ENCODE results near the gene ENTPD8. TPM values are rescaled to one million over a fixed set of nuclear protein-coding genes. Genes with fewer than 3 reads are reported as not detected.

Gene ENTPD8
- total RNA-seq, 3 donors from 2014 or later = 36.7 to 127 (median 74.8) TPM

GRCh38 chr9:137458194-137459151, 17.3 kb upstream of the ENTPD8 start:
- DNase-seq (peak; percentile 42 to 75 (median 73)), ATAC-seq (peak; percentile 0)
- H3K9me3 ChIP-seq = no peaks in the 10 kb centered on the region
- intact Hi-C loops (cut with DNase I, micrococcal nuclease) = no loop called here
- peak overlapping the region; percentile 34 for H3K4me3 ChIP-seq
- TF ChIP-seq, protein P1, sequence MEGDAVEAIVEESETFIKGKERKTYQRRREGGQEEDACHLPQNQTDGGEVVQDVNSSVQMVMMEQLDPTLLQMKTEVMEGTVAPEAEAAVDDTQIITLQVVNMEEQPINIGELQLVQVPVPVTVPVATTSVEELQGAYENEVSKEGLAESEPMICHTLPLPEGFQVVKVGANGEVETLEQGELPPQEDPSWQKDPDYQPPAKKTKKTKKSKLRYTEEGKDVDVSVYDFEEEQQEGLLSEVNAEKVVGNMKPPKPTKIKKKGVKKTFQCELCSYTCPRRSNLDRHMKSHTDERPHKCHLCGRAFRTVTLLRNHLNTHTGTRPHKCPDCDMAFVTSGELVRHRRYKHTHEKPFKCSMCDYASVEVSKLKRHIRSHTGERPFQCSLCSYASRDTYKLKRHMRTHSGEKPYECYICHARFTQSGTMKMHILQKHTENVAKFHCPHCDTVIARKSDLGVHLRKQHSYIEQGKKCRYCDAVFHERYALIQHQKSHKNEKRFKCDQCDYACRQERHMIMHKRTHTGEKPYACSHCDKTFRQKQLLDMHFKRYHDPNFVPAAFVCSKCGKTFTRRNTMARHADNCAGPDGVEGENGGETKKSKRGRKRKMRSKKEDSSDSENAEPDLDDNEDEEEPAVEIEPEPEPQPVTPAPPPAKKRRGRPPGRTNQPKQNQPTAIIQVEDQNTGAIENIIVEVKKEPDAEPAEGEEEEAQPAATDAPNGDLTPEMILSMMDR (IDR thresholded peaks at IDR 0.05) = no peak
- no peaks in the 10 kb centered on the region for H3K36me3 ChIP-seq (ENCODE audit: low read depth)
- H3K4me1 ChIP-seq (ENCODE audit: low read depth) = peaks cover 28% of the 10 kb centered on the region

DNA sequence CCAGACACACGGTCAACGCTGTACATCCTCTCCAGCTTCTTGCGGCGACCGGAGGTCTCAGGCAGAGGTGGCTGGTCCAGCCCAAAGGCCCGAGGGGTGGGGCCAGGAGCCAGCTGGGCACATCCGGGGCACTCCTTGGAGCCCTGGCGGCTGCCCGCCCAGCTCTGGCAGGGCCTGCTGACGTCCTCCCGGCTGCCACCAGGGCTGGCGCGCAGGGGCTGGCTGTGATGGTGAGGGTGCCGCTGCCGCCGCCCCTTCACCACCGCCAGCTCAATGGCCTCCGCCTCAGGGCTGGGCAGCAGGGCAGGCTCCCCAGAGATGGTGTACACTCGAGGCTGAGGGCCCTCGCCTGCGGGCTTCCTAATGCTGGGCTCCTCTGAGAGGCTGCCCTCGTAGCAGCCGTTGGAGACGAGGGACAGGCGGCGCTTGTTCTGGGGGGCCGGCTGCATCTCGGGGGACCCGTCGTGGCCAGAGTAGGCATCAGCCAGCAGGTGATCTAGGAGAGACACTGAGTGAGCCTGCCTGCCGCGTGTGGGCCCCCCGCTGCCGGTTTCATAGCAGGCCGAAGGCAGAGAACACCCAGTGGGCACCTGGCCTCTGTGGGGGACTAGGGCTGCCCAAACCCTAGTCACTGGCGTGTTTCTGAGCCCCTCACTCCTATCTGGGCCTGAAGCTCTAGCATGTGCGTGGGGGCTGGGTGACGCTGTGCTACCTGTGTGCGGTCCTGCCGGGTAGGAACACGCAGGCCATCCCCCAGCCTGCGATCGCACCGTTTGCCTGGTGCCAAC, 16.4 kb upstream of the ENTPD8 start:
- ATAC-seq (no peak), DNase-seq (peak; percentile 31 to 63 (median 46))
- Histone ChIP-seq H3K36me3 (ENCODE audit: low read depth) (no peaks in the 10 kb centered on the region), H3K4me3 (no peak overlapping the region), H3K4me1 (ENCODE audit: low read depth) (peaks cover 34% of the 10 kb centered on the region), H3K9me3 (no peaks in the 10 kb centered on the region)
- intact Hi-C loops (cut with DNase I, micrococcal nuclease) = no loop called here
- TF ChIP-seq, protein P1 (IDR thresholded peaks at IDR 0.05) = no peak

GRCh38 chr9:137456864-137457405, 15.8 kb upstream of the ENTPD8 start:
- DNase-seq (peak in 2 of 3 donors; percentile 16 to 26), ATAC-seq (no peak)
- intact Hi-C loops (cut with DNase I, micrococcal nuclease) = no loop called here
- peaks cover 34% of the 10 kb centered on the region for H3K4me1 ChIP-seq (ENCODE audit: low read depth)
- TF ChIP-seq, protein P1 (IDR thresholded peaks at IDR 0.05) = no peak
- H3K36me3 ChIP-seq (ENCODE audit: low read depth) = no peaks in the 10 kb centered on the region
- H3K4me3 ChIP-seq = no peak overlapping the region
- H3K9me3 ChIP-seq = no peaks in the 10 kb centered on the region

DNA sequence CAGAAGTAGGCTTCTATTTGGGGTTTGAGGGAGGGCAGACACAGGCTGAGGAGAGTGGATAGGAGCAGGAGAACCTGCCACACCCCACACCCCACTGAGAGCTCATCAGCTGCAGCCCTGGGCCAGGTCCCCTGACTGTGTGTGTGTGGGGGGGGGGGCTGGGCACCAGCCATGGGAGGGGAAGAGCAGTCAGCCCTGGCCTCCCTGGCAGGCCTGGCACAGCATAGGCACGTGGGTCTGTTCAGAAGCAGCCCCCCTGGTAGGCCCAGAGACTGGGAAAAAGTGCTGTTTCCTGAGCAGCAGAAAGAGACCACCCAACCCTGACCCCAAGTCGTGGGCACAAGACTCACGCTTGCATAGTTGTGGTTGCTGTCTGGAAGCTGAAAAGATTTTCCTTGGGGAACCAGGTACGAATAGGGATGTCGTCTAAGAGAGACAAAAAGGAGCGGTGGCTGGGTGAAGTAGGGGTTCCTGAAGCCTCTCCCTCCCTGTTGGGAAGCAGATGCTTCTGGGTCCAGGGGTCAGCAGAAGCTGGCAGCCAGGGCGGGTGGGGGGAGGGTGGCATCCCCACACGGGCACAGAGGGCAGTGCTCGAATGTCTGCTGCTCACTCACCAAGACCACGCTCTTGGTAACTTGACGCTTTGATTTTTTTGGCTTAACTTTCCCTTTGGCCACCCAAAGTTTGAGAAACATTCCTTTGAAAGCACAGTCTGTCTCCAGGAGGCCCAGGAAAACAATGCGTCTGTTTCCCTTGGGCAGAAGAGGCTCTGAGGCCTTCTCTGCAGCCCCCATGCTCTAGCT, 15.1 kb upstream of the ENTPD8 start:
- no peak overlapping the region for H3K4me3 ChIP-seq
- peaks cover 34% of the 10 kb centered on the region for H3K4me1 ChIP-seq (ENCODE audit: low read depth)
- TF ChIP-seq, protein P1 (IDR thresholded peaks at IDR 0.05) = no peak
- H3K36me3 ChIP-seq (ENCODE audit: low read depth) = no peaks in the 10 kb centered on the region
- ATAC-seq (no peak), DNase-seq (peak in 2 of 3 donors; percentile 24 to 33)
- H3K9me3 ChIP-seq = no peaks in the 10 kb centered on the region
- intact Hi-C loops (cut with DNase I, micrococcal nuclease) = no loop called here
